IMR-90 (cell line): ENCODE results near the gene SREBF2. TPM values are rescaled to one million over a fixed set of nuclear protein-coding genes. Genes with fewer than 3 reads are reported as not detected.

Experiments used
- ATAC-seq: fragments of 200-7000 bp; cut with Tn5 transposase; 2 replicates; pipeline ENCODE4 v1.9.1; 2020; ENCODE audit warnings: low read depth, mild to moderate bottlenecking, moderate library complexity
- BruUV-seq: library from RNA; stranded (reverse); fragments of 400-500 nt; replicated peaks from 2 replicates; lab custom pipeline; 2021; lab: Mats Ljungman, UMichigan
- CTCF ChIA-PET: fragments of 300-600 bp; formaldehyde crosslinking; extraction: SDS; loops from one replicate; lab custom pipeline; 2021; ENCODE audit warnings: antibody characterized with exemption; lab: Yijun Ruan, JAX
- POLR2A ChIA-PET: fragments of 300-600 bp; sonication (Branson Sonifier 250); formaldehyde crosslinking; loops from one replicate; lab custom pipeline; 2022; ENCODE audit warnings: antibody characterized with exemption; ENCODE audit not compliant: unreplicated experiment; lab: Charles Lee
- DNase-seq: peaks from one replicate; pipeline ENCODE4 v3.0.0; 2013
- H2AFZ ChIP-seq: replicated peaks from 2 replicates; pipeline ENCODE3; 2013; ENCODE audit warnings: low read length, mild to moderate bottlenecking; ENCODE audit not compliant: poor library complexity
- H2AK5ac ChIP-seq: 2 replicates; pipeline ENCODE4 v1.6.1; 2013; ENCODE audit warnings: low read depth, low read length, inconsistent platforms
- H2AK9ac ChIP-seq: replicated peaks from 2 replicates; pipeline ENCODE3; 2013; ENCODE audit warnings: mild to moderate bottlenecking, low read depth, low read length, moderate library complexity; ENCODE audit not compliant: poor library complexity
- H2BK120ac ChIP-seq: 2 replicates; pipeline ENCODE4 v1.6.1; 2013; ENCODE audit warnings: low read depth, low read length, inconsistent platforms
- H2BK15ac ChIP-seq: 3 replicates; pipeline ENCODE4 v1.6.1; 2013; ENCODE audit warnings: low read depth, low read length, inconsistent platforms
- H2BK20ac ChIP-seq: 2 replicates; pipeline ENCODE4 v1.6.1; 2013; ENCODE audit warnings: low read depth, mild to moderate bottlenecking, inconsistent platforms, low read length, moderate library complexity
- H2BK5ac ChIP-seq: 2 replicates; pipeline ENCODE4 v1.6.1; 2013; ENCODE audit warnings: mild to moderate bottlenecking, low read depth, low read length, inconsistent platforms; ENCODE audit not compliant: poor library complexity, severe bottlenecking
- H3K14ac ChIP-seq: replicated peaks from 2 replicates; pipeline ENCODE4 v1.6.1; 2013; ENCODE audit warnings: low read depth, low read length, inconsistent platforms
- H3K18ac ChIP-seq: 2 replicates; pipeline ENCODE4 v1.6.1; 2013; ENCODE audit warnings: low read depth, low read length, control low read depth
- H3K23ac ChIP-seq: 2 replicates; pipeline ENCODE4 v1.6.1; 2013; ENCODE audit warnings: low read depth, low read length, inconsistent platforms
- H3K27ac ChIP-seq: 2 replicates; pipeline ENCODE4 v1.5.1; 2013; ENCODE audit warnings: mild to moderate bottlenecking, control low read depth, low read length; ENCODE audit not compliant: insufficient read depth
- H3K27me3 ChIP-seq: 2 replicates; pipeline ENCODE4 v1.6.1; 2013; ENCODE audit warnings: low read length; ENCODE audit not compliant: control insufficient read depth, insufficient read depth
- H3K36me3 ChIP-seq: 2 replicates; pipeline ENCODE4 v1.6.1; 2013; ENCODE audit warnings: low read length, mixed read lengths; ENCODE audit not compliant: control insufficient read depth, insufficient read depth
- H3K4ac ChIP-seq: 2 replicates; pipeline ENCODE4 v1.6.1; 2013; ENCODE audit warnings: low read depth, low read length, inconsistent platforms
- H3K4me1 ChIP-seq: 2 replicates; pipeline ENCODE4 v1.6.1; 2013; ENCODE audit warnings: low read length, mixed read lengths; ENCODE audit not compliant: control insufficient read depth, insufficient read depth
- H3K4me2 ChIP-seq: 2 replicates; pipeline ENCODE4 v1.6.1; 2013; ENCODE audit warnings: low read depth, mild to moderate bottlenecking, control low read depth, low read length, moderate library complexity
- H3K4me3 ChIP-seq: 2 replicates; pipeline ENCODE4 v1.5.1; 2013; ENCODE audit warnings: low read depth, mild to moderate bottlenecking, control low read depth, low read length, moderate library complexity; ENCODE audit not compliant: insufficient read depth
- H3K56ac ChIP-seq: 2 replicates; pipeline ENCODE4 v1.6.1; 2013; ENCODE audit warnings: low read length, inconsistent platforms; ENCODE audit not compliant: insufficient read depth; ENCODE audit errors: extremely low read depth
- H3K79me1 ChIP-seq, 2 experiments: 2 replicates each; pipeline ENCODE4 v1.6.1; 2013; ENCODE audit warnings: low read length in 2 of 2, inconsistent platforms in 1 of 2, low read depth in 1 of 2
- H3K9ac ChIP-seq: 2 replicates; pipeline ENCODE4 v1.6.1; 2013; ENCODE audit warnings: low read depth, low read length, control low read depth
- H3K9me1 ChIP-seq: 2 replicates; pipeline ENCODE4 v1.6.1; 2013; ENCODE audit warnings: low read length, inconsistent platforms; ENCODE audit not compliant: insufficient read depth
- H3K9me3 ChIP-seq: 2 replicates; pipeline ENCODE4 v1.6.1; 2013; ENCODE audit warnings: low read length; ENCODE audit not compliant: control insufficient read depth, insufficient read depth
- H4K20me1 ChIP-seq: 2 replicates; pipeline ENCODE4 v1.6.1; 2013; ENCODE audit warnings: low read length, inconsistent platforms; ENCODE audit not compliant: insufficient read depth
- H4K5ac ChIP-seq: 2 replicates; pipeline ENCODE4 v1.6.1; 2013; ENCODE audit warnings: mild to moderate bottlenecking, low read depth, low read length, control low read depth
- H4K8ac ChIP-seq, 2 experiments: 2 replicates each; pipeline ENCODE4 v1.6.1; 2013; ENCODE audit warnings: low read depth in 2 of 2, low read length in 2 of 2, control low read depth in 1 of 2, inconsistent platforms in 1 of 2
- H4K91ac ChIP-seq: 2 replicates; pipeline ENCODE4 v1.6.1; 2013; ENCODE audit warnings: low read depth, low read length, inconsistent platforms; ENCODE audit not compliant: insufficient read depth
- CEBPB ChIP-seq: IDR thresholded peaks from 2 replicates; pipeline ENCODE4 v1.6.1; 2012; ENCODE audit warnings: low read depth, low read length, improper control_type of control experiment
- CHD1 ChIP-seq: IDR thresholded peaks from 2 replicates; pipeline ENCODE4 v1.6.1; 2012; ENCODE audit warnings: low read depth, low read length, improper control_type of control experiment
- MAFK ChIP-seq: IDR thresholded peaks from 2 replicates; pipeline ENCODE4 v1.6.1; 2012; ENCODE audit warnings: low read depth, low read length, improper control_type of control experiment
- POLR2A ChIP-seq: IDR thresholded peaks from 2 replicates; pipeline ENCODE4 v1.6.1; 2012; ENCODE audit warnings: mild to moderate bottlenecking, low read depth, low read length
- WGBS, 2 experiments: methylation state at CpG; one replicate each; pipeline versions ENCODE4 v1.1.5 to v1.1.7; 2013; ENCODE audit warnings: missing lambda C conversion rate in 2 of 2; ENCODE audit not compliant: insufficient read length in 1 of 2; ENCODE audit errors: extremely low coverage in 2 of 2; 5-methylcytosine and 5-hydroxymethylcytosine counted together
- dilution Hi-C: fragments of 300-500 bp; cut with HindIII; formaldehyde crosslinking; loops from one replicate; pipeline ENCODE4 v1.14.3; 2018; ENCODE audit warnings: low sequenced_read_pairs; ENCODE audit not compliant: unreplicated experiment
- in situ Hi-C: fragments of 300-500 bp; cut with MboI; formaldehyde crosslinking; loops from 3 replicates; pipeline ENCODE4 v1.14.3; 2019; ENCODE audit warnings: low sequenced_read_pairs, inconsistent platforms, mixed read lengths
- intact Hi-C: fragments of 100-400 bp; cut with micrococcal nuclease; formaldehyde crosslinking; loops from 2 replicates; pipeline ENCODE4 v1.10.0; 2022
- polyA plus RNA-seq, 3 experiments: library from polyadenylated mRNA; depleted of rRNA; stranded (reverse); fragments of >200 nt; gene quantifications; 2 replicates each; pipeline ENCODE4 v1.2.3, GENCODE V29; 2012; ENCODE audit warnings: low replicate concordance in 1 of 3
- total RNA-seq: library from RNA; depleted of rRNA; stranded (reverse); fragments of >200 nt; gene quantifications from 2 replicates; pipeline ENCODE4 v1.2.3, GENCODE V29; 2012

SREBF2 gene
- total and polyA plus RNA-seq, 2 of the 4 experiments (the other 2 are of a cell fraction): 8.1 to 47.4 TPM

- H2AK5ac ChIP-seq: no peak overlapping the region
- BruUV-seq: no TSS peak
- H2BK120ac ChIP-seq: no peak overlapping the region
- H3K4me3 ChIP-seq: no peak overlapping the region
- no peak overlapping the region for H2AFZ ChIP-seq
- POLR2A ChIA-PET: interaction anchor here (0.6 kb wide), 1 partner anchor 12 kb away, joined by 3 read pairs; no protein-coding TSS in a partner anchor
- H3K27me3 ChIP-seq: no peaks in the 10 kb centered on the region
- H3K4me2 ChIP-seq: no peak overlapping the region
- no peak overlapping the region for H4K8ac ChIP-seq
- no peak overlapping the region for H2BK5ac ChIP-seq
- WGBS, 2 experiments: 70% methylated on average over 2 of the region's 6 CpGs; no CpG with 5 or more reads in 1 of the 2 experiments
- in situ Hi-C loops (no loop called here), intact Hi-C loops (no loop called here), dilution Hi-C loops (no loop called here)
- H3K23ac ChIP-seq: no peak overlapping the region
- no peaks in the 10 kb centered on the region for H4K20me1 ChIP-seq
- ATAC-seq (no peak), DNase-seq (no peak)
- peaks cover 0 to 6% of the 10 kb centered on the region in 2 experiments; a peak in 1 of 4 replicates for H3K79me1 ChIP-seq
- H2BK20ac ChIP-seq: no peak overlapping the region
- no peaks in the 10 kb centered on the region for H3K36me3 ChIP-seq
- H3K9me3 ChIP-seq: no peaks in the 10 kb centered on the region
- CTCF ChIA-PET: interaction anchor here (1.2 kb wide), 1 partner anchor 130 kb away, joined by 3 read pairs; no protein-coding TSS in a partner anchor
- peaks cover 18% of the 10 kb centered on the region for H3K4me1 ChIP-seq
- no peak overlapping the region for H3K56ac ChIP-seq
- no peak overlapping the region for H3K4ac ChIP-seq
- no peaks in the 10 kb centered on the region; the same call in 1 of the 2 replicates for H3K9me1 ChIP-seq
- no peak overlapping the region for H3K27ac ChIP-seq
- H3K9ac ChIP-seq: no peak overlapping the region
- H3K14ac ChIP-seq: no peak overlapping the region
- H2BK15ac ChIP-seq: no peak overlapping the region
- H2AK9ac ChIP-seq: no peak overlapping the region
- TF ChIP-seq CEBPB (no peak), POLR2A (no peak), MAFK (no peak), CHD1 (no peak)
- H3K18ac ChIP-seq: no peak overlapping the region
- no peak overlapping the region for H4K5ac ChIP-seq
- H4K91ac ChIP-seq: no peak overlapping the region
Measured at GRCh38 chr22:41827671-41828070, 5.2 kb upstream of the SREBF2 start.
